Stimulated activated CD4-positive, alpha-beta T cell treated with anti-CD3 and anti-CD28 coated beads, Interleukin-2, amount 100 ng/mL, for 4 hours (primary cell): ENCODE measurements around the gene ATIC.

Experiments used
- DNase-seq: peaks from one replicate; pipeline ENCODE4 v3.0.0-alpha.2; 2020; ENCODE audit warnings: low read depth

ATIC gene

GRCh38 chr2:215311625-215312396 lies at the start of gene ATIC:
Gene ATIC (plus strand): TSS chr2:215312059. CDS start chr2:215312143, 84 bp downstream.
- peak; percentile 87 for DNase-seq

GRCh38 chr2:215262303-215262702 lies 49.6 kb upstream of the ATIC start:
- DNase-seq: no peak

DNA sequence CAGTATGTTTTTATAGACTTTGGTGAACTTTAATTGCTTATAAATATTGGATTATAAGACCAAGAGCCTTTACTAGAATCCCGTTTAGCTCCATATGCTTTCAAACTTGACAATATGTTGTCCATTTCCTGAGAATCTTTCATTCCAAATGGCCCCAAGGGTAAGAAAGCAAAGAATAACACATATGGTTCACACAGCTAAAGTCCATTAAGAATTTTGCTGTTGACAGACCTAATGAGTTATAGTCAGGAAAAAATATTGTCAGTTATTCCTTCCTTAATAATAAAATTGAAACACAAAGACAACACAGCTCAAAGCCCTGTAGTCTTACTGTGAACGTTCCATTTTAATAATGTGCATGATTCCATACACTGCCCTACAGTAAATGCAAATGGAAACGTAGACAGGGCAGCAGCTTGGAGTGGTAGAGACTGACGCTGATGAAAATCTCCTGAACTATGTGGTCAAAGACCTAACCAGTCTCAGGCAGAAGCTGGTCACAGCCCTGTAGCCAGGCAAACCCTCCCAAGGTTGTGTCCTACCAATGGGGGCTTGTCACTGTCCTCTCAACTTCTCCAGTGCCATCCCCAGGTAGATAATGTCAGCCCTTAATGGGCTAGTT lies 49.0 kb upstream of the ATIC start:
- DNase-seq: no peak

DNA sequence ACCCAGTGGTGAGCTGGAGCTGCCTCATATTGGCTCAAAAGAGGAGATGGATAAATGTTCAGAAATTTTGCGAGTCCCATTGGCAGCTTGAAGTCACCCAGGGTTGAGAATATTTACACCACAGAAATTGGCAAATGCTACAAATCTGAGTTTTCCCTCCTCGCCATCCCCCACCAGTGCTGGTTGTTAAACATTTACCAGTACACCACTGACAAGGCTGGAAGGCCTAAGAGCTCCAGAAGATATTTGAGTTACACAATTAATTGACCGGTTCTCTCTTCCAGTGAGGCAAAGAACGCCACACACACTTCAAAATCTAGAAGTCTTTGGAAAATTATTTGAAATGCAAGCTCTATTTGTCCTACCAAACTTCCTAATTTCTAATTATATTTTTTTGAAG lies 47.5 kb upstream of the ATIC start:
- DNase-seq: no peak

- peak; percentile 37 for DNase-seq
These were observed 42.3 kb upstream of the ATIC start for GRCh38 chr2:215269397-215270117.

DNA sequence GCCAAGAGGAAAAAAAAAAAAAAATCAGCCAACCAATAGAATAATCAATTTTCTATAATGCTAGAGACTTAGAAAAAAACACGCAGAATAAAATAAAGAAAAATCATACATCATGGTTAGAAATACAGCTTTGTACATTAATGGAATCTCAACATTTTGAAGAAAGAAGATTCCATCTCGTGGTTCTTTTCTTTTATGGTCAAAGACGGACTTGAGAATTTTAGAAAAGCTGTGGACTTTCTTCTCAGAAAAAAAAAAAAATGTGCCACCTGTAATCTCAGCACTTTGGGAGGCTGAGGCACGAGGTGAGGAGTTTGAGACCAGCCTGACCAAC lies 41.8 kb upstream of the ATIC start:
- DNase-seq: no peak

- DNase-seq: no peak
These were observed 40.4 kb upstream of the ATIC start for GRCh38 chr2:215271446-215271845.

DNA sequence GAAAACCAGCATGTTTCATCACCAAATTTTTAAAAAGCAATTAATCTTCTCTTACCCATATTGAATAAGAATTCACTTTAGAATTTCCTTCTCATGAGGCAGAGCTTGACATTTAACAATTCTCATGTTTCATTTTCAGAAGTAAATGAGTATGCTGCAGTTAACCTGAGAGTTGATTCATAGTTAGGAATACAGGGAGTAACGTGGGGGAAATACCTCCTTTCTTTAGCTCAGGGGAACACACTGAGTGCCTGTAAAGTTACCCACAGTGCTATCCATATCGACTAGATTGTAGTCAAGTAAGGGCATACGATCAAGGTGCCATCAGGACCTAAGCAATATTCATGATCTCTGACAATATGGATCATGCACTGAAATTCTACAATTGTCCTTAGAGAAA lies 38.9 kb upstream of the ATIC start:
- no peak for DNase-seq

GRCh38 chr2:215274829-215275228 lies 37.0 kb upstream of the ATIC start:
- DNase-seq: no peak

GRCh38 chr2:215275824-215276223 lies 36.0 kb upstream of the ATIC start:
- no peak for DNase-seq

- no peak for DNase-seq
These were observed 33.9 kb upstream of the ATIC start for GRCh38 chr2:215277944-215278343.

GRCh38 chr2:215280326-215280725 lies 31.5 kb upstream of the ATIC start:
- DNase-seq: no peak

- DNase-seq: no peak
These were observed 28.6 kb upstream of the ATIC start for GRCh38 chr2:215283221-215283620.

DNA sequence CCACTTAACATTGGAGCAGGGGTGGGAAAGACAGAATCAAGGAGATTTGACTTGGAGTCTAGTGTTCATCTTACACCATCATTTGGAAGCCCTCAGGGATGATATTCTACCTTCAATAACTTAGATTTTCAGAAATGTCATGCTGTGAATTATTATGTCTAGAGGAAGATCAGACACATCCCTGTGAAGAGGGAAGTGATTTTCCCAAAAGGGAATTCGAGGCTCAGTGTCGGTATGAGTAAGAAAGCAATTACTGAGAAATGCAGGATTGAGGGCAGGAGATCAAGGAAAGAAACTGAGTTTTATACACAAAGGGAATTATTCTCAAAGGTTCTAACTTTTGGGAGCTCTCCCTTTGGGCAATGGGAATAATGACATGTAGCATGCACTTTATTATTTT lies 25.6 kb upstream of the ATIC start:
- no peak for DNase-seq

DNA sequence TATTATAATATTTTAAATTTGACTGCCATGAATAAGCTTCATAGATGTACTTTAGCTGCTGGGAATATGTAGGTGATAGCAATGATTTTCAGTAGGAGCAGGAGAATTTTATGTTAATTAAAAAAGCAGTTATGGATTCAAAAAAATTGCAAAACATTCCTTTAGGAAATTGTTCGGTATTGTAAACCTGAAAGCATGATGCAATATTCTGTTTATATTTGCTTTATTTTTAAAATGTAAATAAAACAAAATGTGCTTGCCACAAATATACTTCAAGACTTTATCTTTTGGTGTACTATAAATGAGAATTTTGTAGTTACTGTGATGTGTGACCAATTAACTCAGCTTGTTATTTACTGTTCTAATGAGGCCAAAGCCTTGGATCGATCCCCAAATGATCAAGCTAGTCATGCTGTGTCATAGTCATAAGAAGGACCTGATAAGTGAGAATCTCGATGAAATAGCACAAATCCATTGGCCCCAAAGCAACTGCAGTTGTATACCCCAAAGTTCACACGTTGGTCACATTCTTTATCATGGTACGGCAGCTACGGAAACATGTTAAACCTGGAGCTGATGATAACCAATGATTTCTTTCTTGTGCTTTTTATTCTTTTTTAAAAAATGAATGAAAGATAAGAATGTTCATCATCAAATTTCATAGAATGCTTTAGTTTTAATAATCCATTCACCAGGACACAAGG lies 23.6 kb upstream of the ATIC start:
- no peak for DNase-seq

- no peak for DNase-seq
These were observed 20.8 kb upstream of the ATIC start for GRCh38 chr2:215290980-215291599.

GRCh38 chr2:215293879-215294278 lies 18.0 kb upstream of the ATIC start:
- DNase-seq: no peak

GRCh38 chr2:215299337-215299859 lies 12.5 kb upstream of the ATIC start:
- no peak for DNase-seq

GRCh38 chr2:215301994-215302393 lies 9.9 kb upstream of the ATIC start:
- no peak for DNase-seq

DNA sequence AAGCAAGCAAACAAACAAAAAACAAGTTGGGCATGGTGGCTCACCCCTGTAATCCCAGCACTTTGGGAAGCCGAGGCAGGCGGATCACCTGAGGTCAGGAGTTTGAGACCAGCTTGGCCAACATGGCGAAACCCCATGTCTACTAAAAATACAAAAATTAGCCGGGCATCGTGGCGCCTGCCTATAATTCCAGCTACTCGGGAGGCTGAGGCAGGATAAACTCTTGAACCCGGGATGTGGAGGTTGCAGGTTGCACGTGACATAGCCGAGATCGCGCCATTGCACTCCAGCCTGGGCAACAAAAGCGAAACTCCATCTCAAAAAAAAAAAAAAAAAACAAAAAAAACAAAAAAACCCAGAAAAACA lies 617 bp upstream of the ATIC start:
- DNase-seq: peak; percentile 8

- no peak for DNase-seq
These were observed 1.4 kb downstream of the ATIC start for GRCh38 chr2:215313255-215313613.

DNA sequence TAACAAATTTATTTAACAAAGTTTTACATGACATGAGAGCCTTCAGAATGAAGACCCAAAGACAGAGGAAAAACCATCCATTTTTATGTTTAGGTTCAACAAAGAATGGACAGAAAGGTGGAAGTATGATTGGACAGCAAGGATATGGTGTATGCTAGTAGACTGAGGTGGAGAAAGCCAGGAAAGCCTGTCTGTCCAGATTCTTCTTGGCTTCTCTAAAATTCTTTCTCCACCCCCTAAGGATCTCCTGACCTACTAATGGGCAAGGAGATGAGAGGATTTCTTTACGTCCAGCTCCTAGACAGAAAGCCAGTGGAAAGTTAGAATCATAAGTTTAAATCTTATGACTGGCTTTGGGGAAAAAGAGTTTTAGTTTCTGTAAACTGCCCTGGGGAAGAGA lies 3.0 kb downstream of the ATIC start:
- DNase-seq: no peak
